Fibroblast of the aortic adventitia (primary cell): ENCODE data around the gene ERAS. TPM values are rescaled to one million over a fixed set of nuclear protein-coding genes. Genes with fewer than 3 reads are reported as not detected.
"Not testable (repeated sequence)": the region's sequence is repeated elsewhere in the genome, so short reads cannot be mapped to it uniquely, and the experiment has no call there.

ENCODE experiments used
- DNase-seq: peaks from one replicate; pipeline ENCODE4 v3.0.0-alpha.2; 2010; ENCODE audit warnings: low read depth
- H3K4me3 ChIP-seq: 2 replicates; pipeline ENCODE4 v1.5.1; 2011; ENCODE audit warnings: low read depth, mild to moderate bottlenecking, control low read depth, low read length, moderate library complexity
- CTCF ChIP-seq: IDR thresholded peaks from 2 replicates; pipeline ENCODE4 v1.5.1; 2011; ENCODE audit warnings: mild to moderate bottlenecking, low read length, control low read depth, inconsistent platforms; ENCODE audit not compliant: insufficient read depth
- total RNA-seq: library from RNA; depleted of rRNA; stranded (reverse); fragments of >200 nt; gene quantifications from 2 replicates; pipeline ENCODE4 v1.2.3, GENCODE V29; 2012; ENCODE audit warnings: low replicate concordance

Gene ERAS
- total RNA-seq, 1 donor: not detected

GRCh38 chrX:48806081-48806480 is 20.2 kb upstream of the ERAS start:
- DNase-seq: no peak
- no peak overlapping the region for H3K4me3 ChIP-seq
- TF ChIP-seq CTCF: no peak

- no peak for TF ChIP-seq CTCF
- no peak for DNase-seq
- no peak overlapping the region for H3K4me3 ChIP-seq
These were observed 12.7 kb upstream of the ERAS start for GRCh38 chrX:48813644-48814043.

- TF ChIP-seq CTCF: no peak
- H3K4me3 ChIP-seq: no peak overlapping the region
- DNase-seq: no peak
These were observed 11.6 kb upstream of the ERAS start for GRCh38 chrX:48814722-48815121.

- no peak for TF ChIP-seq CTCF
- H3K4me3 ChIP-seq: no peak overlapping the region
- DNase-seq: no peak
These were observed 11.0 kb upstream of the ERAS start for GRCh38 chrX:48815266-48815665.

- no peak for DNase-seq
- TF ChIP-seq CTCF: no peak
These were observed 10.1 kb upstream of the ERAS start for GRCh38 chrX:48816014-48816810.

GRCh38 chrX:48818098-48818497 is 8.2 kb upstream of the ERAS start:
- DNase-seq: no peak
- no peak overlapping the region for H3K4me3 ChIP-seq
- TF ChIP-seq CTCF: no peak

More at GRCh38 chrX:48816014-48816810, 10.1 kb upstream of the ERAS start:
- H3K4me3 ChIP-seq: no peak overlapping the region

GRCh38 chrX:48818866-48819265 is 7.4 kb upstream of the ERAS start:
- DNase-seq: no peak
- no peak overlapping the region for H3K4me3 ChIP-seq
- no peak for TF ChIP-seq CTCF

GRCh38 chrX:48819394-48819793 is 6.9 kb upstream of the ERAS start:
- H3K4me3 ChIP-seq, DNase-seq: not testable (repeated sequence)
